Glomerular visceral epithelial cell (primary cell): Measurements from ENCODE around the gene RHOG.
"Not testable (repeated sequence)": the region's sequence is repeated elsewhere in the genome, so short reads cannot be mapped to it uniquely, and the experiment has no call there.

Experiments used
- DNase-seq: peaks from one replicate; pipeline ENCODE4 v3.0.0-alpha.2; 2016; ENCODE audit errors: extremely low spot score

The RHOG gene

GRCh38 chr11:3840870-3841425 lies at the start of gene RHOG:
RHOG (minus strand) TSS chr11:3840959; CDS start chr11:3828138, 12,821 bp downstream.
- peak; percentile 85 for DNase-seq

- no peak for DNase-seq
Observed at GRCh38 chr11:3890014-3890413, 49.3 kb upstream of the RHOG start.

GRCh38 chr11:3888876-3889275 lies 48.1 kb upstream of the RHOG start:
- no peak for DNase-seq

GRCh38 chr11:3886985-3887384 lies 46.2 kb upstream of the RHOG start:
- DNase-seq, result no peak

GRCh38 chr11:3885855-3886254 lies 45.1 kb upstream of the RHOG start:
- peak; percentile 26 for DNase-seq

GRCh38 chr11:3882655-3883054 lies 41.9 kb upstream of the RHOG start:
- DNase-seq, result no peak

- peak; percentile 79 for DNase-seq
Observed at GRCh38 chr11:3880724-3881123, 40.0 kb upstream of the RHOG start.

- DNase-seq, result peak; percentile 43
Observed at GRCh38 chr11:3879967-3880542, 39.3 kb upstream of the RHOG start.

GRCh38 chr11:3879216-3879966 lies 38.6 kb upstream of the RHOG start:
- no peak for DNase-seq

- no peak for DNase-seq
Observed at GRCh38 chr11:3878258-3878584, 37.5 kb upstream of the RHOG start.

- no peak for DNase-seq
Observed at GRCh38 chr11:3877364-3878257, 36.9 kb upstream of the RHOG start.

- no peak for DNase-seq
Observed at GRCh38 chr11:3876613-3877012, 35.9 kb upstream of the RHOG start.

GRCh38 chr11:3873712-3874349 lies 33.1 kb upstream of the RHOG start:
- DNase-seq, result no peak

GRCh38 chr11:3867209-3868091 lies 26.7 kb upstream of the RHOG start:
- no peak for DNase-seq

GRCh38 chr11:3866836-3867208 lies 26.1 kb upstream of the RHOG start:
- no peak for DNase-seq

- no peak for DNase-seq
Observed at GRCh38 chr11:3866206-3866605, 25.4 kb upstream of the RHOG start.

- peak; percentile 54 for DNase-seq
Observed at GRCh38 chr11:3865388-3866193, 24.8 kb upstream of the RHOG start.

- DNase-seq, result no peak
Observed at GRCh38 chr11:3861683-3862082, 20.9 kb upstream of the RHOG start.

GRCh38 chr11:3860898-3861393 lies 20.2 kb upstream of the RHOG start:
- DNase-seq, result not testable (repeated sequence)

- no peak for DNase-seq
Observed at GRCh38 chr11:3860375-3860774, 19.6 kb upstream of the RHOG start.
